DND-41 (cell line): ENCODE results near the gene SPNS1.
"Not testable (repeated sequence)": the region's sequence is repeated elsewhere in the genome, so short reads cannot be mapped to it uniquely, and the experiment has no call there.

Source experiments
- ATAC-seq: fragments of 200-7000 bp; cut with Tn5 transposase; 3 replicates; pipeline ENCODE4 v1.9.1; 2021; ENCODE audit warnings: low read depth; ENCODE audit not compliant: insufficient read depth
- DNase-seq: peaks from one replicate; pipeline ENCODE4 v3.0.0-alpha.2; 2020
- H2AFZ ChIP-seq: 2 replicates; pipeline ENCODE4 v1.6.0; 2012; ENCODE audit warnings: low read depth, low read length
- H3K27ac ChIP-seq: 2 replicates; pipeline ENCODE4 v1.5.1; 2012; ENCODE audit warnings: low read length, inconsistent platforms
- H3K27me3 ChIP-seq: fragments of 200-600 bp; sonication (generic); 2 replicates; pipeline ENCODE4 v1.6.0; 2012; ENCODE audit warnings: low read length, mild to moderate bottlenecking, inconsistent platforms; ENCODE audit not compliant: insufficient read depth, poor library complexity
- H3K36me3 ChIP-seq: 2 replicates; pipeline ENCODE4 v1.5.1; 2012; ENCODE audit warnings: low read length, inconsistent platforms; ENCODE audit not compliant: insufficient read depth
- H3K4me1 ChIP-seq: 2 replicates; pipeline ENCODE4 v1.5.1; 2012; ENCODE audit warnings: mild to moderate bottlenecking, low read length; ENCODE audit not compliant: insufficient read depth
- H3K4me2 ChIP-seq: 2 replicates; pipeline ENCODE4 v1.6.0; 2012; ENCODE audit warnings: mild to moderate bottlenecking, moderate library complexity, low read length, inconsistent platforms; ENCODE audit not compliant: insufficient read depth
- H3K4me3 ChIP-seq, 2 experiments: fragments of 200-600 bp in 1 of 2; shearing (Covaris generic) in 1 of 2; 2 replicates each; pipeline ENCODE4 v1.5.1; 2012 to 2016; ENCODE audit warnings: inconsistent platforms in 2 of 2, low read length in 2 of 2, mild to moderate bottlenecking in 2 of 2, low read depth in 1 of 2, moderate library complexity in 1 of 2
- H3K79me2 ChIP-seq: 2 replicates; pipeline ENCODE4 v1.6.0; 2012; ENCODE audit warnings: low read length, inconsistent platforms; ENCODE audit not compliant: insufficient read depth
- H3K9ac ChIP-seq: 2 replicates; pipeline ENCODE4 v1.6.0; 2012; ENCODE audit warnings: low read depth, mild to moderate bottlenecking, inconsistent platforms, low read length, moderate library complexity
- H3K9me3 ChIP-seq: 2 replicates; pipeline ENCODE4 v1.5.1; 2012; ENCODE audit warnings: low read length, moderate library complexity, mild to moderate bottlenecking, inconsistent platforms; ENCODE audit not compliant: insufficient read depth, severe bottlenecking
- H4K20me1 ChIP-seq: 2 replicates; pipeline ENCODE4 v1.6.0; 2012; ENCODE audit warnings: low read length; ENCODE audit not compliant: insufficient read depth
- EZH2 ChIP-seq: IDR thresholded peaks from 3 replicates; pipeline ENCODE4 v1.6.1; 2012; ENCODE audit warnings: borderline replicate concordance, low read depth, mild to moderate bottlenecking, moderate library complexity, low read length, inconsistent platforms; ENCODE audit not compliant: severe bottlenecking
- TF ChIP-seq, protein P1 (sequence below): IDR thresholded peaks from 2 replicates; pipeline ENCODE4 v1.5.1; 2012; ENCODE audit warnings: borderline replicate concordance, low read length, moderate library complexity, mild to moderate bottlenecking; ENCODE audit not compliant: poor library complexity, severe bottlenecking; ENCODE audit errors: extremely low read depth

Gene SPNS1

DNA sequence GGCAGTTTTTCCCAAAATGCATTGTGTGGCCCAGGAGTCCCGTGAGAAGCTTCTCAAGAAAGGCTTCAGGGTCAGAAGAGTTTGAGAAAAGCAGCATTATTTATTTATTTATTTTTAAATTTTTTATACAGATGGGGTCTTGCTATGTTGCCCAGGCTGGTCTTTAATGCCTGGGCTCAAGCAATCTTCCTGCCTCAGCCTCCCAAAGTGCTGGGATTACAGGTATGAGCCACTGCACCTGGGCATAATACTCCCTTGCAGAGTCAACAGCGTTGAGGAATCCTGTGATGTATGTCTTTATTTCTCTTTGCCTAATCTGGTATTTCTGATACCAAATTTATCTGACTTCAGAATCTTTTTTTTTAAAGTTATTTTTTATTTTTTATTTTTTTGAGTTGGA, 25.4 kb downstream of the SPNS1 start:
- Histone ChIP-seq H4K20me1 (no peaks in the 10 kb centered on the region), H3K27me3 (no peaks in the 10 kb centered on the region), H3K4me3 (no peak overlapping the region), H3K4me2 (no peak overlapping the region), H3K9me3 (no peaks in the 10 kb centered on the region), H3K9ac (no peak overlapping the region), H3K79me2 (no peaks in the 10 kb centered on the region), H3K36me3 (no peaks in the 10 kb centered on the region), H3K4me1 (no peaks in the 10 kb centered on the region), H2AFZ (no peak overlapping the region), H3K27ac (no peak overlapping the region)
- TF ChIP-seq, protein P1, sequence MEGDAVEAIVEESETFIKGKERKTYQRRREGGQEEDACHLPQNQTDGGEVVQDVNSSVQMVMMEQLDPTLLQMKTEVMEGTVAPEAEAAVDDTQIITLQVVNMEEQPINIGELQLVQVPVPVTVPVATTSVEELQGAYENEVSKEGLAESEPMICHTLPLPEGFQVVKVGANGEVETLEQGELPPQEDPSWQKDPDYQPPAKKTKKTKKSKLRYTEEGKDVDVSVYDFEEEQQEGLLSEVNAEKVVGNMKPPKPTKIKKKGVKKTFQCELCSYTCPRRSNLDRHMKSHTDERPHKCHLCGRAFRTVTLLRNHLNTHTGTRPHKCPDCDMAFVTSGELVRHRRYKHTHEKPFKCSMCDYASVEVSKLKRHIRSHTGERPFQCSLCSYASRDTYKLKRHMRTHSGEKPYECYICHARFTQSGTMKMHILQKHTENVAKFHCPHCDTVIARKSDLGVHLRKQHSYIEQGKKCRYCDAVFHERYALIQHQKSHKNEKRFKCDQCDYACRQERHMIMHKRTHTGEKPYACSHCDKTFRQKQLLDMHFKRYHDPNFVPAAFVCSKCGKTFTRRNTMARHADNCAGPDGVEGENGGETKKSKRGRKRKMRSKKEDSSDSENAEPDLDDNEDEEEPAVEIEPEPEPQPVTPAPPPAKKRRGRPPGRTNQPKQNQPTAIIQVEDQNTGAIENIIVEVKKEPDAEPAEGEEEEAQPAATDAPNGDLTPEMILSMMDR, result no peak
- no peak for TF ChIP-seq EZH2
- DNase-seq (no peak), ATAC-seq (no peak)

DNA sequence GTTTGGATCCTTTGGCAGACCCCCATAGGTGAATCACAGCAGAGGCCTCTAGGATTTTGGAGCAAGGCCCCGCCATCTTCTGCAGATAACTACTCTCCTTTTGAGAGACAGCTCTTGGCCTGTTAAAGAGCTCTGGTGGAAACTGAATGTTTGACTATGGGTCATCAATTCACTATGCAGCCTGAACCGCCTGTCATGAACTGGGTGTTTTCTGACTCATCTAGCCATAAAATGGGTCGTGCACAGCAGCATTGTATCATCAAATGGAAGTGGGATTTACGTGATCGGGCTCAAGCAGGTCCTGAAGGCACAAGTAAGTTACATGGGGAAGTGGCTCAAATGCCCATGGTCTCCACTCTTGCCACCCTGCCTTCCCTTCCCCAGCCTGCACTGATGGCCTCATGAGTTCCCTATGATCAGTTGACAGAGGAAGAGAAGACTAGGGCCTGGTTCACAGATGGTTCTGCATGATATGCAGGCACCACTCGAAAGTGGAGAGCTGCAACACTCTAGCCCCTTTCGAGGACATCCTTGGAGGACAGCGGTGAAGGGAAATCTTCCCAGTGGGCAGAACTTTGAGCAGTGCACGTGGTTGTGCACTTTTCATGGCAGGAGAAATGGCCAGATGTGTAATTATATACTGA, 30.0 kb downstream of the SPNS1 start:
- H3K36me3 ChIP-seq, H3K4me2 ChIP-seq, H2AFZ ChIP-seq, H3K9me3 ChIP-seq, H3K27ac ChIP-seq, H3K9ac ChIP-seq, ATAC-seq, H4K20me1 ChIP-seq, H3K4me3 ChIP-seq, DNase-seq, H3K79me2 ChIP-seq, H3K27me3 ChIP-seq: not testable (repeated sequence)
- peaks cover 19% of the 10 kb centered on the region for H3K4me1 ChIP-seq

DNA sequence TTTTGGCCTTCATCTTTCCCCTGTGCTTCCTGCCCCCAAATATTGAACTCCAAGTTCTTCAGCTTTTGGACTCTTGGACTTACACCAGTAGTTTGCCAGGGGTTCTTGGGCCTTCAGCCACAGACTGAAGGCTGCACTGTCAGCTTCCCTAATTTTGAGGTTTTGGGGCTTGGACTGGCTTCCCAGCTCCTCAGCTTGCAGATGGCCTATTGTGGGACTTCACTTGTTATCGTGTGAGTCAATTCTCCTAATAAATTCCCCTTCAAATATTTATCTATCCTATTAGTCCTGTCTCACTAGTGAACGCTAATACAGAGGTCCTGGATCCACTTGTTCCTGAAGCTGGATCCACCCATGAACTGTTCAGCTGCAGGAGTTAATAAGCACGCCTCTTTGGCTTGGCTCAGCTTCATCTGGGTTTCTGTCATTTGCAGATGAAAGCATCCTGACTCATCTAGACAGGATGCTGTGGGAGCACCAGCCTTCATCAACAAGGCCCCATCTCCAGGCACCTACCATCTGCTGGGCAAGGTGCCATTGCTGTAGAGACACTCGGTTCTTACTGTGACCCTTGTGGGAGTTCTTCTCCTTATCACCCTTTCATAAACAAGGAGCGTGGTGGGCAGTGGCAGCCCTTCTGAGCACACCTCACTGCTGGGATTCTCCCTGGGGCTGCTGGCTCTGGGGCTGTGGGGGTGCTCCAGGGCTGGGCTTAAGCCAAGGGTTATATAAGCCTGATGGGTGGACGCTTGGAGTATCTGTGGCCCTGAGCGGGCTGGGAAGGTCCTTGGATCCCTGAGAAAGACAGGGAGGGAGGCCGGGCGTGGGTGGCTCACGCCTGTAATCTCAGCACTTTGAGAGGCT, 33.4 kb downstream of the SPNS1 start:
- Histone ChIP-seq H3K9ac (no peak overlapping the region), H2AFZ (no peak overlapping the region), H3K4me3 (no peak overlapping the region; a peak in 1 of 4 replicates), H3K4me2 (no peak overlapping the region), H3K27ac (peak overlapping the region; percentile 49; the same call in 1 of the 2 replicates), H3K36me3 (no peaks in the 10 kb centered on the region), H4K20me1 (no peaks in the 10 kb centered on the region), H3K4me1 (peaks cover 23% of the 10 kb centered on the region), H3K79me2 (no peaks in the 10 kb centered on the region), H3K9me3 (no peaks in the 10 kb centered on the region), H3K27me3 (no peaks in the 10 kb centered on the region)
- TF ChIP-seq, protein P1, result no peak
- no peak for TF ChIP-seq EZH2
- ATAC-seq (peak; percentile 75), DNase-seq (peak; percentile 76)
